Activated CD8-positive, alpha-beta memory T cell treated with anti-CD3 and anti-CD28 coated beads, Interleukin-2, amount 10 ng/mL, durations not matched to agents 7 days and 5 days (primary cell): ENCODE data around the gene THOC1. TPM values are rescaled to one million over a fixed set of nuclear protein-coding genes. Genes with fewer than 3 reads are reported as not detected.

Source experiments
- ATAC-seq: fragments of 150-1000 bp; cut with Tn5 transposase; one replicate; pipeline ENCODE4 v1.10.0; 2021; ENCODE audit warnings: moderate library complexity
- CTCF ChIA-PET: fragments of 350-600 bp; sonication (Branson Sonifier 250); formaldehyde crosslinking; loops from one replicate; lab custom pipeline; 2021; ENCODE audit warnings: antibody characterized with exemption; lab: Charles Lee
- DNase-seq: peaks from one replicate; pipeline ENCODE4 v3.0.0-alpha.2; 2020
- H3K27ac Mint-ChIP-seq: one replicate; pipeline ENCODE4 v1.8.0; 2021; ENCODE audit warnings: mild to moderate bottlenecking, mixed read lengths
- H3K27me3 Mint-ChIP-seq: one replicate; pipeline ENCODE4 v1.8.0; 2021; ENCODE audit warnings: mixed read lengths
- H3K36me3 Mint-ChIP-seq: one replicate; pipeline ENCODE4 v1.8.0; 2021; ENCODE audit warnings: mild to moderate bottlenecking, mixed read lengths
- H3K4me1 Mint-ChIP-seq: one replicate; pipeline ENCODE4 v1.8.0; 2021; ENCODE audit warnings: mixed read lengths
- H3K4me3 Mint-ChIP-seq: one replicate; pipeline ENCODE4 v1.8.0; 2021; ENCODE audit warnings: mild to moderate bottlenecking, moderate library complexity, mixed read lengths
- H3K9me3 Mint-ChIP-seq: one replicate; pipeline ENCODE4 v1.8.0; 2022; ENCODE audit warnings: low read depth, mixed read lengths
- total RNA-seq, 2 experiments: library from RNA; stranded (reverse); gene quantifications; one replicate each; pipeline ENCODE4 v1.2.3, GENCODE V29; 2021

The THOC1 gene
- total RNA-seq, 2 experiments from 2014 or later = 48.3 to 50.0 TPM

DNA sequence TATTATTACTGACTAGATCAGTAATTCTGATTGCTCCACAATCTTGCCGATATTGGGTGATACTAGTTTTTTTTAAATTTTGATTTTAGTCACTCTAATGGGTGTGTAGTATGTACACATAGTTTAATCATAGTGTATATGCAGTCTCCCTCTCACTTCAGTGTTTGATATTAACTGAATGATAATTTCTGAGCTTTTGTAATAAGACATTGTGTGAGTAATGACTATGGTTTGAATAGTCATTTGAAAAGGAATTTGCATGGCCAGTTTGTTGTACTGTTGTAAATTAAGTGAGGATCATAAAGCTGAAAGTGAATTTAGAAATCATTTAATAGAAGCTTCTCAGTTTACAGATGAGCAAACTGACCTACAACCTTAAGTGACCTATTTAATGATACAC, 76.1 kb downstream of the THOC1 start:
- DNase-seq (no peak), ATAC-seq (no peak)
- Mint-ChIP-seq H3K36me3 (peaks cover 26% of the 10 kb centered on the region), H3K27me3 (no peaks in the 10 kb centered on the region), H3K9me3 (no peaks in the 10 kb centered on the region), H3K4me3 (no peak overlapping the region), H3K27ac (no peak overlapping the region), H3K4me1 (no peaks in the 10 kb centered on the region)
- CTCF ChIA-PET = no interaction called here

DNA sequence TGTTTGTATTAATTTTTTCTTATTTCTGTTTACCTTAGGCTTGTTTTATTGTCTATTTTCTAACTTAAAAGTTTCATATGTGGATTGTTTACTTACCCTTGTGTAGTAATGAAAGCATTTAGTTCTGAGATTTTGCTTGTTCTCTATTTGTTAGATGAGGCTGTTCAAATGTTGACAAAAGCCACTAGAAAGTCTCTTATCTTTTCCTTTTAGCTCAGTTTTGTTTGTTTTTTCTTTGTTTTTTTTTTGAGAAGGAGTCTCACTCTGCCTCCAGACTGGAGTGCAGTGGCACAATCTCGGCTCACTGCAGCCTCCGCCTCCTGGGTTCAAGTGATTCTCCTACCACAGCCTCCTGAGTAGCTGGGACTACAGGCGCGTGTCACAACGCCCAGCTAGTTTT, 78.6 kb downstream of the THOC1 start:
- CTCF ChIA-PET = no interaction called here
- peaks cover 21% of the 10 kb centered on the region for H3K36me3 Mint-ChIP-seq

DNA sequence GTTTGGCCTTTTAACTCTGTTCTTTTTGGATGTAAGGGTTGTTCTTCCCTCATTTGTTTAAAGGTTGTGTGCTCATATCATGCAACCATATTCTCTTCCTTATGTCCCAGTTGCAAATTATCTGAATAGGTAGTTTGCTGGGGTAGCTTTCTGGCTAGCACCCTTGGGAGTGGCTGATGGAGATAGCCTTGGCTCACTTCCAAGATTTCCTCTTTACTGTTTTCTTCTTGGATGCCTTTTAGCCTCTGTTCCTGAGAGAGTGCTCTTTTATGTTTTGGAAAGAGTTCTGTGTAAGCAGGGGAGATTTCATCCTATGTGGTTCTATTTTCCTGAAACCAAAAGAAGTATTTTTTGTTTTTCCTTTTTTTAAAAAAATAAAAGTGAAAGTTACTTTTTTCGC, 84.1 kb downstream of the THOC1 start:
- H3K36me3 Mint-ChIP-seq = peaks cover 36% of the 10 kb centered on the region
- H3K9me3 Mint-ChIP-seq = no peaks in the 10 kb centered on the region
- CTCF ChIA-PET = no interaction called here

More for the DNA sequence above, 78.6 kb downstream of the THOC1 start:
- no peak overlapping the region for H3K4me3 Mint-ChIP-seq
- DNase-seq = no peak
- H3K9me3 Mint-ChIP-seq = no peaks in the 10 kb centered on the region
- no peak overlapping the region for H3K27ac Mint-ChIP-seq
- H3K4me1 Mint-ChIP-seq = no peaks in the 10 kb centered on the region
- H3K27me3 Mint-ChIP-seq = no peaks in the 10 kb centered on the region
- ATAC-seq = no peak

DNA sequence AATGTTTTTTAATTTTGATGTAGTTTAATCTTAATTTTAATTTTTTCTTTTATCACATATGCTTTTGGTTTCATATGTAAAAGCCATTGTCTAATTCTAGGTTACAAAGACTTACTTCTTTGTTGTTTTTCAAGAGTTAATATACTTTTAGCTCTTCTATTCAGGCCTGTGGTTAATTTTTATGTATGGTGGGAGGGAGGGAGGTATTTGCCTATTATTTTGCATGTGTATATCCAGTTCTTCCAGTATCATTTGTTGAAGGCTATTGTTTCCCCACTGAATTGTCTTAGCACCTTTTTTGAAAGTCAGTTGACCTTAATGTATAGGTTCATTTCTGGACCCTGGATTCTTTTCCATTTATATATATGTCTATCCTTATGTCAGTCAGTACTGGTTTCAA, 86.1 kb downstream of the THOC1 start:
- peaks cover 19% of the 10 kb centered on the region for H3K4me1 Mint-ChIP-seq
- CTCF ChIA-PET = no interaction called here
- H3K4me3 Mint-ChIP-seq = no peak overlapping the region
- H3K36me3 Mint-ChIP-seq = peaks cover 40% of the 10 kb centered on the region
- no peak overlapping the region for H3K27ac Mint-ChIP-seq
- DNase-seq = no peak
- no peak for ATAC-seq
- H3K27me3 Mint-ChIP-seq = no peaks in the 10 kb centered on the region
- no peaks in the 10 kb centered on the region for H3K9me3 Mint-ChIP-seq

More for the DNA sequence above, 84.1 kb downstream of the THOC1 start:
- H3K27me3 Mint-ChIP-seq = no peaks in the 10 kb centered on the region
- no peak overlapping the region for H3K4me3 Mint-ChIP-seq
- ATAC-seq (no peak), DNase-seq (no peak)
- no peak overlapping the region for H3K27ac Mint-ChIP-seq
- H3K4me1 Mint-ChIP-seq = peaks cover 15% of the 10 kb centered on the region

DNA sequence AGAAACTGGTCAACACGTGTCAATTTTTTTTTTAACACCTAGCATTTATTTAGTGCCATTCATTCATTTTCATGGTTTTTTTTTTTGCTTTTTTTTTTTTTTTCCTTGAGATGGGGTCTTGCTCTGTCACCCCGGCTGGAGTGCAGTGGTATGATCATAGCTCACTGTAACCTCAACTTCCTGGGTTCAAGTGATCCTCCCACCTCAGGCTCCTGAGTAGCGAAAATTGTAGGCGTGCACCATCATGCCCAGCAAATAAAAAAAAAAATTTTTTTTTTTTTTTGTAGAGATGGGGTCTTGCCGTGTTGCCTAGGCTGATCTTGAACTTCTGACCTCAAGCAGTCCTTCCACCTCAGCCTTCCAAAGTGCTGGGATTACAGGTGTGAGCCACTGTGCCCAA, 88.3 kb downstream of the THOC1 start:
- H3K4me3 Mint-ChIP-seq = no peak overlapping the region
- CTCF ChIA-PET = no interaction called here
- peaks cover 39% of the 10 kb centered on the region for H3K36me3 Mint-ChIP-seq
- peaks cover 19% of the 10 kb centered on the region for H3K4me1 Mint-ChIP-seq
- H3K9me3 Mint-ChIP-seq = no peaks in the 10 kb centered on the region
- H3K27ac Mint-ChIP-seq = no peak overlapping the region
- H3K27me3 Mint-ChIP-seq = no peaks in the 10 kb centered on the region
- no peak for DNase-seq
- ATAC-seq = peak; percentile 33

DNA sequence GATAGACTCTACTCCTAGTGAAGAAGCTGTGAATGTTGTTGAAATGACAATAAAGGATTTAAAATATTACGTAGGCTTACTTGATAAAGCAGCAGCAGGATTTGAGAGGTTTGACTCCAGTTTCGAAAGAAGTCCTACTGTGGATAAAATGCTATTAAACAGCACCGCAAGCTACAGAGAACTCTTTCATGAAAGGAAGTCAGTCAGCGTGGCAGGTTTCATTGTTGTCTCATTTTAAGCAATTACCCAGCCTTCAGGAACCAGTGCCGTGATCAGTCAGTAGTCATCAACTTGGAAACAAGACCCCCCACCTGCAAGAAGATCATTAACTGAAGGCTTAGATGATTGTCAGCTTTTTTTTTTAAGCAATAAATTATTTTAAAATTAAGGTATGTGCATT, 95.5 kb downstream of the THOC1 start:
- H3K4me1 Mint-ChIP-seq = peaks cover 3% of the 10 kb centered on the region
- H3K9me3 Mint-ChIP-seq = no peaks in the 10 kb centered on the region
- H3K36me3 Mint-ChIP-seq = peaks cover 43% of the 10 kb centered on the region
- CTCF ChIA-PET = no interaction called here
- ATAC-seq = no peak
- H3K4me3 Mint-ChIP-seq = no peak overlapping the region
- no peaks in the 10 kb centered on the region for H3K27me3 Mint-ChIP-seq
- DNase-seq = no peak
- no peak overlapping the region for H3K27ac Mint-ChIP-seq

Other genes starting within 250 kb of the THOC1 start
- not detected for gene TUBB8B, start 218.4 kb downstream of the THOC1 start, total RNA-seq
- 10 to 100 TPM; 65.2 to 84.0 TPM for gene USP14, start 109.5 kb downstream of the THOC1 start, total RNA-seq
- not detected for gene COLEC12, start 232.7 kb upstream of the THOC1 start, total RNA-seq